ENCODE measurements around the gene PDS5B. TPM values are rescaled to one million over a fixed set of nuclear protein-coding genes. Genes with fewer than 3 reads are reported as not detected.

Gene PDS5B
- total RNA-seq, 2 experiments from 2014 or later = 39.8 to 40.6 TPM

- TF ChIP-seq CTCF (IDR thresholded peaks at IDR 0.05) = no peak
- no peak overlapping the region for H3K27ac Mint-ChIP-seq
- intact Hi-C loops (cut with DNase I, micrococcal nuclease) = no loop called here
- ATAC-seq (ENCODE audit: poor library complexity) = no peak
- POLR2A ChIA-PET = no interaction called here
- no peak overlapping the region for H3K27ac ChIP-seq (ENCODE audit: low read depth in 1 of 2, low read length in 2 of 2)
- no peaks in the 10 kb centered on the region for H3K27me3 Mint-ChIP-seq
- no peaks in the 10 kb centered on the region for H3K4me1 Mint-ChIP-seq (ENCODE audit: low read depth)
- no peak overlapping the region for H3K4me3 Mint-ChIP-seq
- CTCF ChIA-PET = no interaction called here
- no peak overlapping the region for H3K4me3 ChIP-seq (ENCODE audit: low read length)
- H3K9me3 ChIP-seq (ENCODE audit: control insufficient read depth in 1 of 2, insufficient read depth in 1 of 2, low read length in 2 of 2) = no peaks in the 10 kb centered on the region
- no peaks in the 10 kb centered on the region for H3K4me1 ChIP-seq (ENCODE audit: insufficient read depth, low read length)
- H3K36me3 ChIP-seq (ENCODE audit: insufficient read depth, low read length) = peaks cover 35% of the 10 kb centered on the region
- H3K36me3 Mint-ChIP-seq (ENCODE audit: low read depth) = peaks cover 85% of the 10 kb centered on the region
- no peaks in the 10 kb centered on the region for H3K27me3 ChIP-seq (ENCODE audit: control insufficient read depth in 1 of 2, insufficient read depth in 2 of 2, low read length in 2 of 2)
- H3K9me3 Mint-ChIP-seq = no peaks in the 10 kb centered on the region
- DNase-seq = no peak
Observed at GRCh38 chr13:32754179-32754578, 167.9 kb downstream of the PDS5B start.

- Mint-ChIP-seq H3K4me1 (ENCODE audit: low read depth) (no peaks in the 10 kb centered on the region), H3K27me3 (no peaks in the 10 kb centered on the region), H3K4me3 (no peak overlapping the region), H3K27ac (no peak overlapping the region), H3K9me3 (peaks cover 4% of the 10 kb centered on the region), H3K36me3 (ENCODE audit: low read depth) (peaks cover 88% of the 10 kb centered on the region)
- no peak overlapping the region for H3K27ac ChIP-seq (ENCODE audit: low read depth in 1 of 2, low read length in 2 of 2)
- TF ChIP-seq CTCF (IDR thresholded peaks at IDR 0.05) = no peak
- no peak for DNase-seq
- H3K27me3 ChIP-seq (ENCODE audit: control insufficient read depth in 1 of 2, insufficient read depth in 2 of 2, low read length in 2 of 2) = no peaks in the 10 kb centered on the region
- no peak for ATAC-seq (ENCODE audit: poor library complexity)
- peaks cover 54% of the 10 kb centered on the region for H3K36me3 ChIP-seq (ENCODE audit: insufficient read depth, low read length)
- CTCF ChIA-PET = no interaction called here
- no peaks in the 10 kb centered on the region for H3K4me1 ChIP-seq (ENCODE audit: insufficient read depth, low read length)
- POLR2A ChIA-PET = no interaction called here
- intact Hi-C loops (cut with DNase I, micrococcal nuclease) = no loop called here
- no peak overlapping the region for H3K4me3 ChIP-seq (ENCODE audit: low read length)
- no peaks in the 10 kb centered on the region for H3K9me3 ChIP-seq (ENCODE audit: control insufficient read depth in 1 of 2, insufficient read depth in 1 of 2, low read length in 2 of 2)
Observed at GRCh38 chr13:32759152-32759551, 172.9 kb downstream of the PDS5B start.

GRCh38 chr13:32761472-32761871 is 175.2 kb downstream of the PDS5B start:
- ATAC-seq (ENCODE audit: poor library complexity) = no peak
- no peak overlapping the region for H3K27ac Mint-ChIP-seq
- H3K27me3 Mint-ChIP-seq = no peaks in the 10 kb centered on the region
- H3K27ac ChIP-seq (ENCODE audit: low read depth in 1 of 2, low read length in 2 of 2) = no peak overlapping the region
- no peak overlapping the region for H3K4me3 ChIP-seq (ENCODE audit: low read length)
- H3K27me3 ChIP-seq (ENCODE audit: control insufficient read depth in 1 of 2, insufficient read depth in 2 of 2, low read length in 2 of 2) = no peaks in the 10 kb centered on the region
- H3K4me3 Mint-ChIP-seq = no peak overlapping the region
- no peak for DNase-seq
- no peaks in the 10 kb centered on the region for H3K4me1 ChIP-seq (ENCODE audit: insufficient read depth, low read length)
- no peaks in the 10 kb centered on the region for H3K4me1 Mint-ChIP-seq (ENCODE audit: low read depth)
- ChIA-PET POLR2A (no interaction called here), CTCF (no interaction called here)
- H3K36me3 ChIP-seq (ENCODE audit: insufficient read depth, low read length) = peaks cover 56% of the 10 kb centered on the region
- H3K36me3 Mint-ChIP-seq (ENCODE audit: low read depth) = peaks cover 82% of the 10 kb centered on the region
- no peak for TF ChIP-seq CTCF (IDR thresholded peaks at IDR 0.05)
- intact Hi-C loops (cut with DNase I, micrococcal nuclease) = no loop called here
- peaks cover 4% of the 10 kb centered on the region for H3K9me3 Mint-ChIP-seq
- no peaks in the 10 kb centered on the region for H3K9me3 ChIP-seq (ENCODE audit: control insufficient read depth in 1 of 2, insufficient read depth in 1 of 2, low read length in 2 of 2)

All from CD4-positive, alpha-beta T cell (primary cell).